ENCODE measurements around the gene DZIP1L.

Gene DZIP1L

DNA sequence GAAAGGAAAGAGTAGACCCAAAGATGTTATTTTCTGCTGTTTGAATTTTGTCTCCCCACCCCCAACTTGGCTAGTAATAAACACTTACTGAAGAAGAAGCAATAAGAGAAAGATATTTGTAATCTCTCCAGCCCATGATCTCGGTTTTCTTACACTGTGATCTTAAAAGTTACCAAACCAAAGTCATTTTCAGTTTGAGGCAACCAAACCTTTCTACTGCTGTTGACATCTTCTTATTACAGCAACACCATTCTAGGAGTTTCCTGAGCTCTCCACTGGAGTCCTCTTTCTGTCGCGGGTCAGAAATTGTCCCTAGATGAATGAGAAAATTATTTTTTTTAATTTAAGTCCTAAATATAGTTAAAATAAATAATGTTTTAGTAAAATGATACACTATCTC lies 83.9 kb downstream of the DZIP1L start:
- no peak for DNase-seq

DNA sequence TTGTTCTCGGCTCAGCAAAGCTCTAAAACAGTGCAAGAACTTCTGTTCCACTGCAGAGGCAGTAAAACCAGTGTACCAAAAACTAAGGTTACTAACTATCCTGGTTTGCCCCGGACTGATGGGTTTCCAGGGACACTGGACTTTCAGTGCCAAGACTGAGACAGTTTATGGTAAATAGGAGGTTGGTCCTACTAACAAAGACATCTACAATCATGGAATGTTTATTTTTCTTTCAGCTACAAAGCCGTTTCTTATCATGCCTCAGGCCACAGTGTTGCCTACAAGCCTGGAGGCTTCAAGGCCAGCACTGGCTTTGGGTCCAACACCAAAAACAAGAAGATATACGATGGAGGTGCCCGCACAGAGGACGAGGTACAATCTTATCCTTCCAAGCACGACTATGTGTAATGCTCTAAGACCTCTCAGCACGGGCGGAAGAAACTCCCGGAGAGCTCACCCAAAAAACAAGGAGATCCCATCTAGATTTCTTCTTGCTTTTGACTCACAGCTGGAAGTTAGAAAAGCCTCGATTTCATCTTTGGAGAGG lies 84.6 kb downstream of the DZIP1L start:
- DNase-seq: no peak

DNA sequence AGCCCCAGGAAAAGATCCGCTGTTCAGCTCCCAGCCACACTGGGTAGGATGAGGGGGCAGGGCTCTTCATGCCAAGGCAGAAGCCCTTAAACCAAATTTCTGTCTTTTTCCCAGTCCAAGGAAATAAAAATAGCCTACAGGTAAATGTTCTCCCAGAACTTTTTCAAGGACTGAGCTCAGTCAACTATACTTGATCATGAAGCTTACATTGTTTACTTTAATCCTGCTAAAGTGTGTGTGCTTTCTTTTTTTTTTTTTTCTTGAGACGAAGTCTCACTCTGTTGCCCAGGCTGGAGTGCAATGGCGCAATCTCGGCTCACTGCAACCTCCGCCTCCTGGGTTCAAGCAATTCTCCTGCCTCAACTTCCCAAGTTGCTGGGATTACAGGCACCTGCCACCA lies 87.6 kb downstream of the DZIP1L start:
- DNase-seq: no peak

DNA sequence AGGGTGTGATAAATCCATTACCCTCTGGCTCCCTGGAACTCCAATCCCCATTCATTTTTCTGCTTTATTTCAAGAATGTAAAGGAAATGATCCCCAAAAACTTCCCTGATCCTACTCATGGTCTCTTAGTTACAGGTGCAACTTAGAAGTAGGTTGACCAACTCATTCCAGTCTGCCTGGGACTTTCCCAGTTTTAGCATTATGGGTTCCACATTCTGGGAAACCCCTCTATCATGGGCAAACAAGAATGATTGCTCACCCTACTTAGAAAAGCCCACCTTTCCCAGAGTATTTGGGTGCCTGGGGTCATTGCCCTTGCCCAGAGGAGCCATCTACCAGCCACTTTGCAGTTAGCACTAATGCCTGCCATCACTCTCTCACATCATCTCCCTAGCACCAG lies 89.9 kb downstream of the DZIP1L start:
- DNase-seq: no peak

DNA sequence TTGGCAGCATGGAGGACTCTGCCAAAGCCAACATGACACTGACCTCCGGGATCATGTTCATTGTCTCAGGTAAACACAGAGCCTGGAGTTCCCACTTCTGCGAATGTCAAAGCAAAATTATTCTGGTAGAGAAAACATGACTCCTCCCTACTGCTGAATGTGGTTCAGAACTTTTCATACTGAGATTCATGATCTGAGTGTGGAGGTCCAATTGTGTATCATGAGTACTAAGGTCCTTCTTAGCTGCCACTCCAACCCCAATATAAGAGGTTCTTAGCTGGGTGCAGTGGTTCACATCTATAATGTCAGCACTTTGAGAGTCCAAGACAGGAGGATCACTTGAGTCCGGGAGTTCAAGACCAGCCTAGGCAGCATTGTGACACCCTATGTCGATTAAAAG lies 91.7 kb downstream of the DZIP1L start:
- DNase-seq: no peak

DNA sequence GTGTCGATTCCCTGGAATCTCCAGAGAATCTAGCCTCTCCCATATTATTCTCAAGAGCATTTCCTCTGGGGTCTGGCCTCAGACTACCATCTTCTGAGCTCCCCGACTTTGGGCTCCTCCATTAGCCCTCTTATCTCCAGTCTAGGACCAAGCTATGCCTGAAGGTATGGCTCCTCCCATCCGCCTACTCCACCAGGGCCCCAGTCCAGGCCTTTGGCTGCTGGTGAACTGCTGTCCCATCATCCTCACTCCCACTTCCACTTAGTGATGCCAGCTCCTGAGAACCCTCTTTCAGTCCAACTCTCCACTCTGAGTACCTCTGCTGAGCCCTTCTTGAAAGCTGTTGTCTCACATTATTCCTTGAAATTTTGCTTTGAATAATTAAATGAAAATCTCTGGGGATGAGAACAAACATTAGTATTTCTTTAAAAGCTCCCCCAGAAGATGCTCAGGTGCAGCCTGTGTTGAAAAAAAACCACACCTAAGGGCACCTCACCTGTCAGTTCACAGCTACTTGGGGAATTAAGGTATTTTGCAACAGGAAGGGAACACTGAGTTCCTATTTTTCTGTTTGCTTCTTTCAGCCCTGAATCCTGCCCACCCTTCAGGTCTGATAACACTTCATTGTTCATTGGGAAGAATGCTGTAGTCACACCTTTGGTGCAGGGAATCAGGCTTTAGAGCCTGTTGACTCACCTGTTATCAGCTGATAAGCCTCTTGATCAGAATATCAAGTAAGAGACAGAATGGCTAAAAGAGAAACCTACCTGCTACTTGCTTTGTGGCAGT lies 95.9 kb downstream of the DZIP1L start:
- peak; percentile 14 for DNase-seq

DNA sequence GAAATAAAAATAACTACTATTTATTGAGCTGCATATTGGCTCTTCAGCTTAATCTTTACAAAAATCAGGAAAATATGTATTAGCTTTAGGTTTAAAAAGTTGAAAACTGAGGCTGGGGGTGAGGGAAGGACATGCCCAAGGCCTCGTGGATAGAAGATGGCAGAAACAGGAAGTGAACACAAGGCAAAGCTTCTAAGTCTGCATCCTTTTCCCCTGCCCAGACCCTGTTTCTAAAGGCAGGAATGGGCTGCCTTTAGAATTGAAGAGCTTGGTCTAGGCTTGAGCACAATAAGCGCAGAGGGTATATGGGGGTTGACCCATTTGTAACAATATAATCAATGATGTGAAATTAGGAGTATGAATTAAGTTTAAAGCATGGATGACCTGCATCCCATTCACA lies 99.3 kb downstream of the DZIP1L start:
- DNase-seq: no peak

DNA sequence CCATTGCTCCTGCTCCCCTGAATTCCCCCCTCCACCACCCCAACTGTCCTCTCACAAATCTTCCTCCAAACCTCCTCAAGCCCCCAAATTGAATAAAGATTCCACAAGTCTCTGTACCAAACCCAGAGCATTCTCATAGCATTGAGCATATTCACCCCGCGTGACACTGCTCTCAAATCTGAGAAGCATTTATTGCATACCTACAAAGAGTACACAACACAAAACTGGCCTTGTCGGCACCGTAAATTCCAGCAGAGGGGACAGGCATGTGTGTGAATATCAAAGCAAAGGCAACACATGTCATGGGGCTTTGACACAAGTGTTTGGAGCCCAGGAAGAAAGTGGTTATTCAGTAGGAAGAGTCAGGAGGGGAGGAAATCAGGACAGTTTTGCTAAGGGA lies 102.9 kb downstream of the DZIP1L start:
- DNase-seq: no peak
